Measurements from ENCODE around the gene RPH3AL.
"Not testable (repeated sequence)": the region's sequence is repeated elsewhere in the genome, so short reads cannot be mapped to it uniquely, and the experiment has no call there.

RPH3AL gene

GRCh38 chr17:280216-280615 lies 72.4 kb downstream of the RPH3AL start:
- TF ChIP-seq CTCF (IDR thresholded peaks at IDR 0.05; ENCODE audit: extremely low read depth, missing control alignments) = no peak
- no peak for DNase-seq (ENCODE audit: low spot score)

GRCh38 chr17:279776-280175 lies 72.8 kb downstream of the RPH3AL start:
- no peak for DNase-seq (ENCODE audit: low spot score)
- TF ChIP-seq CTCF (IDR thresholded peaks at IDR 0.05; ENCODE audit: extremely low read depth, missing control alignments) = no peak

GRCh38 chr17:279331-279730 lies 73.3 kb downstream of the RPH3AL start:
- DNase-seq (ENCODE audit: low spot score) = no peak
- TF ChIP-seq CTCF (IDR thresholded peaks at IDR 0.05; ENCODE audit: extremely low read depth, missing control alignments) = no peak

GRCh38 chr17:278676-279059 lies 73.9 kb downstream of the RPH3AL start:
- no peak for DNase-seq (ENCODE audit: low spot score)
- no peak for TF ChIP-seq CTCF (IDR thresholded peaks at IDR 0.05; ENCODE audit: extremely low read depth, missing control alignments)

- DNase-seq (ENCODE audit: low spot score) = no peak
Observed at GRCh38 chr17:278055-278675, 74.4 kb downstream of the RPH3AL start.

GRCh38 chr17:274902-275301 lies 77.7 kb downstream of the RPH3AL start:
- no peak for TF ChIP-seq CTCF (IDR thresholded peaks at IDR 0.05; ENCODE audit: extremely low read depth, missing control alignments)
- no peak for DNase-seq (ENCODE audit: low spot score)

More at GRCh38 chr17:278055-278675, 74.4 kb downstream of the RPH3AL start:
- no peak for TF ChIP-seq CTCF (IDR thresholded peaks at IDR 0.05; ENCODE audit: extremely low read depth, missing control alignments)

GRCh38 chr17:273981-274832 lies 78.4 kb downstream of the RPH3AL start:
- no peak for DNase-seq (ENCODE audit: low spot score)
- no peak for TF ChIP-seq CTCF (IDR thresholded peaks at IDR 0.05; ENCODE audit: extremely low read depth, missing control alignments)

- DNase-seq (ENCODE audit: low spot score) = not testable (repeated sequence)
Observed at GRCh38 chr17:272856-273255, 79.8 kb downstream of the RPH3AL start.

- DNase-seq (ENCODE audit: low spot score) = not testable (repeated sequence)
Observed at GRCh38 chr17:271928-272623, 80.5 kb downstream of the RPH3AL start.

All from GM20000 (cell line).